ENCODE data around the gene PANK2. TPM values are rescaled to one million over a fixed set of nuclear protein-coding genes. Genes with fewer than 3 reads are reported as not detected.

PANK2 gene
- total and polyA plus RNA-seq, 2 of the 8 experiments (the other 6 are each of a cell fraction or from before 2014, with no cell fraction given), result 17.1 to 57.5 TPM

DNA sequence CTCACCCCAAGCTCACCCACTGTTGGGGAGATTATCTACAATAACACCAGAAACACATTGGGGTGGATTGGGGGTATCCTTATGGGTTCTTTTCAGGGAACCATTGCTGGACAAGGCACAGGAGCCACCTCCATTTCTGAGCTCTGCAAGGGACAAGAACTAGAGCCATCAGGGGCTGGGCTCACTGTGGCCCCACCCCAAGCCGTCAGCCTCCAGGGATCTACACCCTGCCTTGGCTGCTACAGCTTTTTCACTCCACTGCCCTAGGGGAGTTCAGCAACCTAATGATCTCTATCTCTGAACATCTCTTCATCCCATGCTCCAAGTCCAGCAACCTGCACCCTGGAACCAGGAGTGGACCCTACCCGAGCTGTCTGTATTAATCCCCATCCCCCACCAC, 21.4 kb upstream of the PANK2 start (continued):
- TF ChIP-seq, protein P1, sequence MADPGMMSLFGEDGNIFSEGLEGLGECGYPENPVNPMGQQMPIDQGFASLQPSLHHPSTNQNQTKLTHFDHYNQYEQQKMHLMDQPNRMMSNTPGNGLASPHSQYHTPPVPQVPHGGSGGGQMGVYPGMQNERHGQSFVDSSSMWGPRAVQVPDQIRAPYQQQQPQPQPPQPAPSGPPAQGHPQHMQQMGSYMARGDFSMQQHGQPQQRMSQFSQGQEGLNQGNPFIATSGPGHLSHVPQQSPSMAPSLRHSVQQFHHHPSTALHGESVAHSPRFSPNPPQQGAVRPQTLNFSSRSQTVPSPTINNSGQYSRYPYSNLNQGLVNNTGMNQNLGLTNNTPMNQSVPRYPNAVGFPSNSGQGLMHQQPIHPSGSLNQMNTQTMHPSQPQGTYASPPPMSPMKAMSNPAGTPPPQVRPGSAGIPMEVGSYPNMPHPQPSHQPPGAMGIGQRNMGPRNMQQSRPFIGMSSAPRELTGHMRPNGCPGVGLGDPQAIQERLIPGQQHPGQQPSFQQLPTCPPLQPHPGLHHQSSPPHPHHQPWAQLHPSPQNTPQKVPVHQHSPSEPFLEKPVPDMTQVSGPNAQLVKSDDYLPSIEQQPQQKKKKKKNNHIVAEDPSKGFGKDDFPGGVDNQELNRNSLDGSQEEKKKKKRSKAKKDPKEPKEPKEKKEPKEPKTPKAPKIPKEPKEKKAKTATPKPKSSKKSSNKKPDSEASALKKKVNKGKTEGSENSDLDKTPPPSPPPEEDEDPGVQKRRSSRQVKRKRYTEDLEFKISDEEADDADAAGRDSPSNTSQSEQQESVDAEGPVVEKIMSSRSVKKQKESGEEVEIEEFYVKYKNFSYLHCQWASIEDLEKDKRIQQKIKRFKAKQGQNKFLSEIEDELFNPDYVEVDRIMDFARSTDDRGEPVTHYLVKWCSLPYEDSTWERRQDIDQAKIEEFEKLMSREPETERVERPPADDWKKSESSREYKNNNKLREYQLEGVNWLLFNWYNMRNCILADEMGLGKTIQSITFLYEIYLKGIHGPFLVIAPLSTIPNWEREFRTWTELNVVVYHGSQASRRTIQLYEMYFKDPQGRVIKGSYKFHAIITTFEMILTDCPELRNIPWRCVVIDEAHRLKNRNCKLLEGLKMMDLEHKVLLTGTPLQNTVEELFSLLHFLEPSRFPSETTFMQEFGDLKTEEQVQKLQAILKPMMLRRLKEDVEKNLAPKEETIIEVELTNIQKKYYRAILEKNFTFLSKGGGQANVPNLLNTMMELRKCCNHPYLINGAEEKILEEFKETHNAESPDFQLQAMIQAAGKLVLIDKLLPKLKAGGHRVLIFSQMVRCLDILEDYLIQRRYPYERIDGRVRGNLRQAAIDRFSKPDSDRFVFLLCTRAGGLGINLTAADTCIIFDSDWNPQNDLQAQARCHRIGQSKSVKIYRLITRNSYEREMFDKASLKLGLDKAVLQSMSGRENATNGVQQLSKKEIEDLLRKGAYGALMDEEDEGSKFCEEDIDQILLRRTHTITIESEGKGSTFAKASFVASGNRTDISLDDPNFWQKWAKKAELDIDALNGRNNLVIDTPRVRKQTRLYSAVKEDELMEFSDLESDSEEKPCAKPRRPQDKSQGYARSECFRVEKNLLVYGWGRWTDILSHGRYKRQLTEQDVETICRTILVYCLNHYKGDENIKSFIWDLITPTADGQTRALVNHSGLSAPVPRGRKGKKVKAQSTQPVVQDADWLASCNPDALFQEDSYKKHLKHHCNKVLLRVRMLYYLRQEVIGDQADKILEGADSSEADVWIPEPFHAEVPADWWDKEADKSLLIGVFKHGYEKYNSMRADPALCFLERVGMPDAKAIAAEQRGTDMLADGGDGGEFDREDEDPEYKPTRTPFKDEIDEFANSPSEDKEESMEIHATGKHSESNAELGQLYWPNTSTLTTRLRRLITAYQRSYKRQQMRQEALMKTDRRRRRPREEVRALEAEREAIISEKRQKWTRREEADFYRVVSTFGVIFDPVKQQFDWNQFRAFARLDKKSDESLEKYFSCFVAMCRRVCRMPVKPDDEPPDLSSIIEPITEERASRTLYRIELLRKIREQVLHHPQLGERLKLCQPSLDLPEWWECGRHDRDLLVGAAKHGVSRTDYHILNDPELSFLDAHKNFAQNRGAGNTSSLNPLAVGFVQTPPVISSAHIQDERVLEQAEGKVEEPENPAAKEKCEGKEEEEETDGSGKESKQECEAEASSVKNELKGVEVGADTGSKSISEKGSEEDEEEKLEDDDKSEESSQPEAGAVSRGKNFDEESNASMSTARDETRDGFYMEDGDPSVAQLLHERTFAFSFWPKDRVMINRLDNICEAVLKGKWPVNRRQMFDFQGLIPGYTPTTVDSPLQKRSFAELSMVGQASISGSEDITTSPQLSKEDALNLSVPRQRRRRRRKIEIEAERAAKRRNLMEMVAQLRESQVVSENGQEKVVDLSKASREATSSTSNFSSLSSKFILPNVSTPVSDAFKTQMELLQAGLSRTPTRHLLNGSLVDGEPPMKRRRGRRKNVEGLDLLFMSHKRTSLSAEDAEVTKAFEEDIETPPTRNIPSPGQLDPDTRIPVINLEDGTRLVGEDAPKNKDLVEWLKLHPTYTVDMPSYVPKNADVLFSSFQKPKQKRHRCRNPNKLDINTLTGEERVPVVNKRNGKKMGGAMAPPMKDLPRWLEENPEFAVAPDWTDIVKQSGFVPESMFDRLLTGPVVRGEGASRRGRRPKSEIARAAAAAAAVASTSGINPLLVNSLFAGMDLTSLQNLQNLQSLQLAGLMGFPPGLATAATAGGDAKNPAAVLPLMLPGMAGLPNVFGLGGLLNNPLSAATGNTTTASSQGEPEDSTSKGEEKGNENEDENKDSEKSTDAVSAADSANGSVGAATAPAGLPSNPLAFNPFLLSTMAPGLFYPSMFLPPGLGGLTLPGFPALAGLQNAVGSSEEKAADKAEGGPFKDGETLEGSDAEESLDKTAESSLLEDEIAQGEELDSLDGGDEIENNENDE (IDR thresholded peaks at IDR 0.05; ENCODE audit: insufficient replicate concordance, low read length), result no peak
- TF ChIP-seq RBBP5 (IDR thresholded peaks at IDR 0.05; ENCODE audit: borderline replicate concordance, low read depth, low read length) (no peak), RAD21 (IDR thresholded peaks at IDR 0.05 in 1 of 2, conservative IDR thresholded peaks at IDR 0.05 in 1 of 2; ENCODE audit: low read depth in 2 of 2, low read length in 2 of 2) (no peak), TAF7 (optimal IDR thresholded peaks at IDR 0.05; ENCODE audit: borderline replicate concordance, low read depth, low read length) (no peak), MAX (IDR thresholded peaks at IDR 0.05) (no peak), ZNF274 (IDR thresholded peaks at IDR 0.05; ENCODE audit: borderline replicate concordance, extremely low read depth, low read length) (no peak), HDAC6 (IDR thresholded peaks at IDR 0.05; ENCODE audit: low read depth, low read length) (no peak), BRCA1 (IDR thresholded peaks at IDR 0.05; ENCODE audit: low read depth, low read length) (no peak), CBX8 (IDR thresholded peaks at IDR 0.05; ENCODE audit: borderline replicate concordance, low read depth, low read length) (no peak), SP4 (IDR thresholded peaks at IDR 0.05; ENCODE audit: low read length) (no peak)
- TF ChIP-seq, protein P2, sequence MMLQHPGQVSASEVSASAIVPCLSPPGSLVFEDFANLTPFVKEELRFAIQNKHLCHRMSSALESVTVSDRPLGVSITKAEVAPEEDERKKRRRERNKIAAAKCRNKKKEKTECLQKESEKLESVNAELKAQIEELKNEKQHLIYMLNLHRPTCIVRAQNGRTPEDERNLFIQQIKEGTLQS (IDR thresholded peaks at IDR 0.05; ENCODE audit: insufficient read depth, low read depth, low read length), result no peak
